Neuron (in vitro differentiated cells): Measurements from ENCODE around the gene GNB5.

ENCODE experiments used
- H2AFZ ChIP-seq: one replicate; pipeline ENCODE4 v1.6.1; 2013; ENCODE audit warnings: low read depth, mild to moderate bottlenecking, inconsistent platforms, low read length, moderate library complexity
- H3K27me3 ChIP-seq: one replicate; pipeline ENCODE4 v1.6.1; 2013; ENCODE audit warnings: low read length; ENCODE audit not compliant: insufficient read depth
- H3K36me3 ChIP-seq: one replicate; pipeline ENCODE4 v1.6.1; 2013; ENCODE audit warnings: low read length; ENCODE audit not compliant: insufficient read depth
- H3K4me1 ChIP-seq: one replicate; pipeline ENCODE4 v1.6.1; 2013; ENCODE audit warnings: low read length; ENCODE audit not compliant: insufficient read depth
- H3K4me3 ChIP-seq: 2 replicates; pipeline ENCODE4 v1.5.1; 2013; ENCODE audit warnings: mild to moderate bottlenecking, low read length, moderate library complexity
- H3K9me3 ChIP-seq: one replicate; pipeline ENCODE4 v1.6.1; 2013; ENCODE audit warnings: low read length

GNB5 gene

DNA sequence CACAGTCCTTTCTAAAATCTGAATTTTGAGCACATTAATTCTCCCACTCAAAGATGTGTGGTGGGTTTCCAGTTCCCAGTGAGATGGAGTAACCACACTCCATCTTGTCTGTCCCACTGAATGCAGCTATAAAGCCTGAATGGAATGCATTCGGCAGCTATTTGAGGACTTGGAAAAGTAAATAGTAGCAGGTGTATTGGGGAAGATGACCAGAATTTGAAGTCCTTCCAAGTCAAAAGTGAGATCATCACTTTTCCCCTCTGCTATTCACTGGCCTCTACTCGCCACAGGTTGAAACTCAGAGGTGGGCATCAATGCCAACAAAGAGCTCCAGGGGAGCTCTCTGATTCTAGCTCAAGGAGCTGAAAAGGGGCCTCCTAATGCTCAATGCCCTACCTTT lies 8.1 kb upstream of the GNB5 start:
- Histone ChIP-seq H3K9me3 (no peaks in the 10 kb centered on the region), H3K27me3 (no peaks in the 10 kb centered on the region), H3K4me3 (no peak overlapping the region), H3K4me1 (no peaks in the 10 kb centered on the region), H3K36me3 (no peaks in the 10 kb centered on the region), H2AFZ (no peak overlapping the region)

DNA sequence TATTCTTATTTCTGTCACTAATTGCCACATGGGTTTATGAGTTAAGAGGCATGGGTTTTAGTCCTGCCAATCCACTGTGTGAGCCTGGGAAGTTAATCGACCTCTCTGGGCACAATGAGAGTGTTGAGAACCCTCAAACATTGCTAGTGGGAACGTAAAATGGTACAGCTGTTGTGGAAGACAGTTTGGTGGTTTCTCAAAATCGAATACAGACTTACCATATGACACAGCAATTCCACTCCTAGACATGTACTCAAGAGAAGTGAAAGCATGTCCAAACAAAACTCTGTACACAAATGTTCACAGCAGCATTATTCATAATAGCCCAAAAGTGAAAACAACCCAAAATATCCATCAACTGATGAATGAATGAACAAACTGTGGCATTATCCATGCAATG lies 5.7 kb upstream of the GNB5 start:
- H3K4me3 ChIP-seq: no peak overlapping the region
- no peaks in the 10 kb centered on the region for H3K4me1 ChIP-seq
- H2AFZ ChIP-seq: no peak overlapping the region
- no peaks in the 10 kb centered on the region for H3K36me3 ChIP-seq
- H3K27me3 ChIP-seq: no peaks in the 10 kb centered on the region
- no peaks in the 10 kb centered on the region for H3K9me3 ChIP-seq

DNA sequence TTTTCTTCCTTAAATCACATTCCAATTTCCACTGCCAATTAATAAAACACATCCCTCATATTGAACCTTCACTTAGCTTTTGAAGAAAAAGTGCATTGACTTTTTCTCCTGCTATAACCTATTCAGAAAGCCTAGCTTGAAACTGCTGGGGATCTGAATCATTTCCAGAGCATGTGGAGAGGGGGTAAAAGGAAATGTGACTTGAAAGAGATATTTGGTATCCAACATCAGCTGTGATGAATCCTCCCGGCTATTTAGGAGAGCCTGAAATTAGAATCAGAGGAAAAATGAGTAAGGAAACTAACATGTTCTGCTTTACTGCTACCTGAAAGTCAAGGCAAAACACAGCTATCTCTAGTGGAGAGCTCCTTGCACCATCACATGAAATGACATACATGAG lies 2.6 kb upstream of the GNB5 start:
- Histone ChIP-seq H3K4me1 (no peaks in the 10 kb centered on the region), H3K4me3 (no peak overlapping the region), H2AFZ (no peak overlapping the region), H3K9me3 (no peaks in the 10 kb centered on the region), H3K27me3 (no peaks in the 10 kb centered on the region), H3K36me3 (no peaks in the 10 kb centered on the region)

GRCh38 chr15:52193321-52193720 lies 2.1 kb upstream of the GNB5 start:
- Histone ChIP-seq H3K27me3 (no peaks in the 10 kb centered on the region), H3K4me3 (no peak overlapping the region), H3K36me3 (no peaks in the 10 kb centered on the region), H3K4me1 (no peaks in the 10 kb centered on the region), H2AFZ (no peak overlapping the region), H3K9me3 (no peaks in the 10 kb centered on the region)

GRCh38 chr15:52186651-52187486 lies 4.3 kb downstream of the GNB5 start:
- Histone ChIP-seq H3K4me1 (no peaks in the 10 kb centered on the region), H2AFZ (no peak overlapping the region), H3K9me3 (no peaks in the 10 kb centered on the region), H3K4me3 (no peak overlapping the region), H3K36me3 (no peaks in the 10 kb centered on the region), H3K27me3 (no peaks in the 10 kb centered on the region)

- Histone ChIP-seq H3K27me3 (peaks cover 11% of the 10 kb centered on the region), H3K4me3 (no peak overlapping the region), H3K36me3 (no peaks in the 10 kb centered on the region), H3K4me1 (peaks cover 7% of the 10 kb centered on the region), H3K9me3 (no peaks in the 10 kb centered on the region), H2AFZ (no peak overlapping the region)
Observed at GRCh38 chr15:52185151-52185561, 6.0 kb downstream of the GNB5 start.

DNA sequence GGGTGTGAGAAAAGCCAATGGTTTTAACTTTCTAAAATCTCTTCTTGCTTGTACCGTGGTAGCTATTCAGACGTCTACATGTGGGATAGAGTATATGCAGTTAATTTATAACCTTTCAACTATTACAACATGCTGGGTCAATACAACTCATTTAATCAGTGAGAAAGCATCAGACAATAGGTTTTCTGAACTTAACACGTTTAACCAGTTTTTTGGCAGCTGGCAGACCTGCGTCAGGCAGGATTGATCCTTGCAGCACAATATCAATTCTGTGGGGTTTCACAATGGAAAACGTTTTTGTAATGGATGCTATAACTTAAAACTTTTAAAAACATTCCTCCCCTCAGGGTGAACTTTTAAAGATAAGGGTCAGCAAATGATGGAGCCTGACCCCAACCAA lies 6.5 kb downstream of the GNB5 start:
- H3K9me3 ChIP-seq: no peaks in the 10 kb centered on the region
- peaks cover 10% of the 10 kb centered on the region for H3K4me1 ChIP-seq
- no peaks in the 10 kb centered on the region for H3K36me3 ChIP-seq

GRCh38 chr15:52183562-52184173 lies 7.5 kb downstream of the GNB5 start:
- no peak overlapping the region for H2AFZ ChIP-seq
- H3K4me3 ChIP-seq: no peak overlapping the region
- peaks cover 11% of the 10 kb centered on the region for H3K27me3 ChIP-seq
- H3K9me3 ChIP-seq: no peaks in the 10 kb centered on the region
- no peaks in the 10 kb centered on the region for H3K36me3 ChIP-seq
- peaks cover 14% of the 10 kb centered on the region for H3K4me1 ChIP-seq

More for the DNA sequence above, 6.5 kb downstream of the GNB5 start:
- Histone ChIP-seq H2AFZ (no peak overlapping the region), H3K27me3 (peaks cover 11% of the 10 kb centered on the region), H3K4me3 (no peak overlapping the region)

GRCh38 chr15:52181938-52182780 lies 9.0 kb downstream of the GNB5 start:
- no peak overlapping the region for H3K4me3 ChIP-seq
- no peak overlapping the region for H2AFZ ChIP-seq
- peaks cover 11% of the 10 kb centered on the region for H3K27me3 ChIP-seq
- no peaks in the 10 kb centered on the region for H3K36me3 ChIP-seq
- H3K4me1 ChIP-seq: peaks cover 15% of the 10 kb centered on the region
- H3K9me3 ChIP-seq: no peaks in the 10 kb centered on the region

DNA sequence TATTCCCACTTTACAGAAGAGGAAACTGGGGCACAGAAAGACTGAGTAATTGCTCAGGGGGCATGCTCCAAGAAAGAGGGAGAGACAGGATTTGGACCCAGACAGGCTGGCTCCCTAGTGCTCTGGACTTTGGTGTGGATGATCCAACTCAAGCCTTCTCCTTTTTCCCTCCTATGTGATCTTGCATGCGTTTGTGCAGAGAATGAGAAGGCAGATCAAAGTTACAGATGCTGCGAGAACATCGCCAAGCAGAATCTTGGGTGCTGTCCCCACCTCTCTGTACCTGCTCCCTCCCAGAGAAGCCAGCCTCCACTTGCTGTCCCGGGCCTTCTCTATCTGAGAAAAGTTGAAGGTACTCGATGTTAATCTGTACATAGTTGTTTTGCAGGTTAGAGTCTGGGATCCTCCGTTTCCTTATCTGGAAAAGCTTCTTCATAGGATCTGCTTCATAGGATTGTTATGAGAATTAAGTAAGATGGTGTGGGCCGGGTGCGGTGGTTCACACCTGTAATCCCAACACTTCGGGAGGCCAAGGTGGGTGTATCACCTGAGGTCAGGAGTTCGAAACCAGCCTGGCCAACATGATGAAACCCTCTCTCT lies 10.2 kb downstream of the GNB5 start:
- H3K36me3 ChIP-seq: no peaks in the 10 kb centered on the region
- H3K4me3 ChIP-seq: peak overlapping the region; percentile 56
- H2AFZ ChIP-seq: peak overlapping the region; percentile 97
- peaks cover 11% of the 10 kb centered on the region for H3K27me3 ChIP-seq
- H3K9me3 ChIP-seq: no peaks in the 10 kb centered on the region
- H3K4me1 ChIP-seq: peaks cover 15% of the 10 kb centered on the region

DNA sequence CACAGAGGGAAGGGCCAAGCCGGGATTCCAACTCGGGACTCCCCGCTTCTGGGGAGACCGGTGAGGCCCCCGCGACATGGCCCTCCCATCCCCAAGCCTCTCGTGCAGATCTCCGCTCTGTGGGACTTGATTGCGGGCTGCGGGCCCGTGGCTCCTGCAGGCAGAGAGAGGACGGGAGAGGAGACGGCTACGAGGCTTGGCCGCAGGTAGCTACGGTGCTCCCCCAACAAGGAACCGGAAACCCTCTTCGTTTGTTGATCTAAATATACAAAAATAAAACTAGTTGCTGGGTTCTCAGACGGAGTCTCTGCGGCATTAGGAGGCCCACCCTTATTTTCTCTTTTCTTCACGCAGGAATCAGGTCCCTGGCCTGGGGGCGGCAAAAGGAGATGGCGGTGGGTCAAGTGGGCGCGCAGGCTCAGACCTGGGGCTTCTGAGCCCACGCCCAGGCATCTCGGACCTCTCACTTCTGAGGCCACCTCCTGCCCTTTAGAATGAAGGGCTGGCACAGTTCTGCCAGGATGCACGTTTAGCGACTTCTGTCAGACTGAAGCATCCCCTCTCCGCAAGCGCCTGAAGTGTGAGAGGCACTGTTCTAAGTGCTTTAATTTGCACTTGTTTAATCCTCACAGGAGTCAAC lies 10.9 kb downstream of the GNB5 start:
- H3K27me3 ChIP-seq: peaks cover 11% of the 10 kb centered on the region

DNA sequence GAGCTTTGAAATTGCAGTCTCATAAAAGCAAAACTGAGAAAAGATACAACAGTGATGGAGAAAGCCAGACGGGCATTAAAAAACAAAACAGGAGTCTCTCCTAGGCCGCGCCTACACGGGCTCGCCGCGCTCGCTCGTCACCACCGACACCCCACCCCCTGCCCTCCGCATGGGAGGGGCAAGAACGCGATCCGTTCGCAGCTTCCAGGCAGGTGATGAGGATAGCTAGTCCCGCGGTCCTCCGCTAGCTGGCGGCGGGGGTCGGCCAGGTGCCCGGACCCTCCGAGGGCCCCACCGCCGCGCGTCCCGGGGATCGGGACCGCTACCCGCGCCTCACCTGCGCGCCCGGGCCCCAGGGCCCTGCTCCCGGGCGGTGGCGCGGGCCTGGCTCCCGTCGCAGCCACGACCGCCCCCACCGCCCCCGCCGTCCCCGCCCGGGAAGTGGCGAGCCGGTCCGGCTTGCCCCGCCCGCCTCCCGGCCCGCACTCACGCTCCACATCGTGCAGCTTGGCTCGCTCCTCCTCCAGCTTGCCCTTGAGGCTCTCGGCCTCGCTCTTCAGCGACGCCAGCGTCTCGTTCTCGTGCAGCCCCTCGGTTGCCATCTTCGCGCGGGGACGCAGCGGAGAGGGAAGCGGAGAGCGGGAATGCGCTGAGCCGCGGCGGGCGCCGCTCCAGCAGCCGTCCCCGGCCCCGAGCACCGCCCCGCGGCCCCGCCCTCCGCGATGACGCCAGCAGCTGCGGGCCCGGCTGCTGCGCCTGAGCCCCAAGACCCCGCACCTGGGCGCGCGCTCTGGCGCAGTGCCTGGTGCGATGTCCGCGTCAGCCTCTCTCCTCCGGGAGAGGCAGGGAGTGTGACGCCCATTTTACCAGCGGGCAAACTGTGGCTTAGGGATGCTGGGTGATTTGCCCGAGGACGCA lies 11.7 kb downstream of the GNB5 start:
- no peaks in the 10 kb centered on the region for H3K36me3 ChIP-seq
- H3K27me3 ChIP-seq: peaks cover 11% of the 10 kb centered on the region

More for the DNA sequence above, 10.9 kb downstream of the GNB5 start:
- peaks cover 15% of the 10 kb centered on the region for H3K4me1 ChIP-seq
- H3K4me3 ChIP-seq: peak overlapping the region; percentile 56
- no peaks in the 10 kb centered on the region for H3K9me3 ChIP-seq
- H3K36me3 ChIP-seq: no peaks in the 10 kb centered on the region
- peak overlapping the region; percentile 97 for H2AFZ ChIP-seq

More for the DNA sequence above, 11.7 kb downstream of the GNB5 start:
- H3K9me3 ChIP-seq: no peaks in the 10 kb centered on the region
- peaks cover 15% of the 10 kb centered on the region for H3K4me1 ChIP-seq
- H2AFZ ChIP-seq: peak overlapping the region; percentile 97
- peak overlapping the region; percentile 56 for H3K4me3 ChIP-seq
